Activated CD8-positive, alpha-beta memory T cell treated with anti-CD3 and anti-CD28 coated beads, Interleukin-2, amount 10 ng/mL, durations not matched to agents 7 days and 5 days (primary cell): ENCODE measurements around the gene PPP1R14C. TPM values are rescaled to one million over a fixed set of nuclear protein-coding genes. Genes with fewer than 3 reads are reported as not detected.
"Not testable (repeated sequence)": the region's sequence is repeated elsewhere in the genome, so short reads cannot be mapped to it uniquely, and the experiment has no call there.

Experiments
- ATAC-seq: fragments of 150-1000 bp; cut with Tn5 transposase; one replicate; pipeline ENCODE4 v1.10.0; 2021; ENCODE audit warnings: moderate library complexity
- CTCF ChIA-PET: fragments of 350-600 bp; sonication (Branson Sonifier 250); formaldehyde crosslinking; loops from one replicate; lab custom pipeline; 2021; ENCODE audit warnings: antibody characterized with exemption; lab: Charles Lee
- DNase-seq: peaks from one replicate; pipeline ENCODE4 v3.0.0-alpha.2; 2020
- H3K27ac Mint-ChIP-seq: one replicate; pipeline ENCODE4 v1.8.0; 2021; ENCODE audit warnings: mild to moderate bottlenecking, mixed read lengths
- H3K27me3 Mint-ChIP-seq: one replicate; pipeline ENCODE4 v1.8.0; 2021; ENCODE audit warnings: mixed read lengths
- H3K36me3 Mint-ChIP-seq: one replicate; pipeline ENCODE4 v1.8.0; 2021; ENCODE audit warnings: mild to moderate bottlenecking, mixed read lengths
- H3K4me1 Mint-ChIP-seq: one replicate; pipeline ENCODE4 v1.8.0; 2021; ENCODE audit warnings: mixed read lengths
- H3K4me3 Mint-ChIP-seq: one replicate; pipeline ENCODE4 v1.8.0; 2021; ENCODE audit warnings: mild to moderate bottlenecking, moderate library complexity, mixed read lengths
- H3K9me3 Mint-ChIP-seq: one replicate; pipeline ENCODE4 v1.8.0; 2022; ENCODE audit warnings: low read depth, mixed read lengths
- total RNA-seq, 2 experiments: library from RNA; stranded (reverse); gene quantifications; one replicate each; pipeline ENCODE4 v1.2.3, GENCODE V29; 2021

The PPP1R14C gene
- total RNA-seq, 2 experiments from 2014 or later = 0.09 TPM; not detected in 1

- not testable (repeated sequence) for H3K27ac Mint-ChIP-seq, ATAC-seq, H3K4me3 Mint-ChIP-seq, H3K4me1 Mint-ChIP-seq, H3K36me3 Mint-ChIP-seq, H3K9me3 Mint-ChIP-seq, DNase-seq
- CTCF ChIA-PET = interaction anchor here (2.5 kb wide), 1 partner anchor 100 kb away, joined by 11 read pairs; no protein-coding TSS in a partner anchor
- peaks cover 12% of the 10 kb centered on the region for H3K27me3 Mint-ChIP-seq
These were observed 37.1 kb downstream of the PPP1R14C start for GRCh38 chr6:150179907-150180424.

GRCh38 chr6:150180517-150180916 is 37.7 kb downstream of the PPP1R14C start:
- CTCF ChIA-PET = interaction anchor here (2.5 kb wide), 1 partner anchor 100 kb away, joined by 11 read pairs; no protein-coding TSS in a partner anchor
- H3K36me3 Mint-ChIP-seq = no peaks in the 10 kb centered on the region
- no peak for ATAC-seq

GRCh38 chr6:150182460-150183078 is 39.7 kb downstream of the PPP1R14C start:
- H3K27me3 Mint-ChIP-seq = peaks cover 19% of the 10 kb centered on the region
- no peak overlapping the region for H3K27ac Mint-ChIP-seq
- CTCF ChIA-PET = no interaction called here
- DNase-seq = no peak
- H3K9me3 Mint-ChIP-seq = no peaks in the 10 kb centered on the region
- ATAC-seq = no peak
- H3K4me3 Mint-ChIP-seq = no peak overlapping the region
- peaks cover 6% of the 10 kb centered on the region for H3K4me1 Mint-ChIP-seq
- no peaks in the 10 kb centered on the region for H3K36me3 Mint-ChIP-seq

More at GRCh38 chr6:150180517-150180916, 37.7 kb downstream of the PPP1R14C start:
- H3K27ac Mint-ChIP-seq = no peak overlapping the region
- no peaks in the 10 kb centered on the region for H3K9me3 Mint-ChIP-seq
- no peak overlapping the region for H3K4me3 Mint-ChIP-seq
- H3K4me1 Mint-ChIP-seq = peaks cover 6% of the 10 kb centered on the region
- no peak for DNase-seq
- H3K27me3 Mint-ChIP-seq = peaks cover 12% of the 10 kb centered on the region

GRCh38 chr6:150183105-150183504 is 40.3 kb downstream of the PPP1R14C start:
- Mint-ChIP-seq H3K27ac (no peak overlapping the region), H3K27me3 (peaks cover 21% of the 10 kb centered on the region), H3K36me3 (no peaks in the 10 kb centered on the region), H3K4me3 (no peak overlapping the region), H3K4me1 (peaks cover 6% of the 10 kb centered on the region), H3K9me3 (no peaks in the 10 kb centered on the region)
- no peak for ATAC-seq
- CTCF ChIA-PET = no interaction called here
- no peak for DNase-seq

GRCh38 chr6:150183966-150184365 is 41.1 kb downstream of the PPP1R14C start:
- Mint-ChIP-seq H3K36me3 (no peaks in the 10 kb centered on the region), H3K4me3 (no peak overlapping the region), H3K4me1 (peaks cover 6% of the 10 kb centered on the region), H3K27me3 (peaks cover 21% of the 10 kb centered on the region), H3K27ac (no peak overlapping the region), H3K9me3 (no peaks in the 10 kb centered on the region)
- CTCF ChIA-PET = no interaction called here
- DNase-seq (no peak), ATAC-seq (no peak)

GRCh38 chr6:150184850-150185731 is 42.2 kb downstream of the PPP1R14C start:
- no peak for DNase-seq
- Mint-ChIP-seq H3K27me3 (peaks cover 27% of the 10 kb centered on the region), H3K9me3 (no peaks in the 10 kb centered on the region), H3K36me3 (no peaks in the 10 kb centered on the region), H3K27ac (no peak overlapping the region), H3K4me3 (no peak overlapping the region), H3K4me1 (peaks cover 6% of the 10 kb centered on the region)
- CTCF ChIA-PET = interaction anchor here (0.7 kb wide), 1 partner anchor 83 kb away, joined by 3 read pairs; no protein-coding TSS in a partner anchor
- ATAC-seq = no peak

GRCh38 chr6:150185732-150186117 is 42.9 kb downstream of the PPP1R14C start:
- no peak overlapping the region for H3K4me3 Mint-ChIP-seq
- H3K36me3 Mint-ChIP-seq = no peaks in the 10 kb centered on the region
- peaks cover 28% of the 10 kb centered on the region for H3K27me3 Mint-ChIP-seq
- no peak overlapping the region for H3K27ac Mint-ChIP-seq
- ATAC-seq = no peak
- no peaks in the 10 kb centered on the region for H3K9me3 Mint-ChIP-seq
- no peak for DNase-seq
- CTCF ChIA-PET = interaction anchor here (0.7 kb wide), 1 partner anchor 83 kb away, joined by 3 read pairs; no protein-coding TSS in a partner anchor
- peaks cover 1% of the 10 kb centered on the region for H3K4me1 Mint-ChIP-seq

- Mint-ChIP-seq H3K4me1 (no peaks in the 10 kb centered on the region), H3K9me3 (no peaks in the 10 kb centered on the region), H3K27ac (no peak overlapping the region), H3K4me3 (no peak overlapping the region), H3K36me3 (no peaks in the 10 kb centered on the region), H3K27me3 (peaks cover 28% of the 10 kb centered on the region)
- CTCF ChIA-PET = no interaction called here
- no peak for ATAC-seq
- DNase-seq = no peak
These were observed 43.5 kb downstream of the PPP1R14C start for GRCh38 chr6:150186129-150186898.

- CTCF ChIA-PET, H3K9me3 Mint-ChIP-seq, H3K27ac Mint-ChIP-seq, H3K36me3 Mint-ChIP-seq, DNase-seq, ATAC-seq, H3K4me3 Mint-ChIP-seq, H3K4me1 Mint-ChIP-seq: not testable (repeated sequence)
- peaks cover 33% of the 10 kb centered on the region for H3K27me3 Mint-ChIP-seq
These were observed 44.6 kb downstream of the PPP1R14C start for GRCh38 chr6:150187433-150187832.

GRCh38 chr6:150189122-150189521 is 46.3 kb downstream of the PPP1R14C start:
- DNase-seq = no peak
- H3K27me3 Mint-ChIP-seq = peaks cover 36% of the 10 kb centered on the region
- no peak overlapping the region for H3K4me3 Mint-ChIP-seq
- no peaks in the 10 kb centered on the region for H3K9me3 Mint-ChIP-seq
- no peak for ATAC-seq
- CTCF ChIA-PET = no interaction called here
- H3K4me1 Mint-ChIP-seq = no peaks in the 10 kb centered on the region
- H3K36me3 Mint-ChIP-seq = no peaks in the 10 kb centered on the region
- H3K27ac Mint-ChIP-seq = no peak overlapping the region

- DNase-seq = no peak
- Mint-ChIP-seq H3K27me3 (peaks cover 43% of the 10 kb centered on the region), H3K36me3 (no peaks in the 10 kb centered on the region), H3K4me3 (no peak overlapping the region), H3K9me3 (no peaks in the 10 kb centered on the region), H3K4me1 (no peaks in the 10 kb centered on the region), H3K27ac (no peak overlapping the region)
- CTCF ChIA-PET = no interaction called here
- no peak for ATAC-seq
These were observed 49.0 kb downstream of the PPP1R14C start for GRCh38 chr6:150191809-150192208.

GRCh38 chr6:150194195-150194594 is 51.4 kb downstream of the PPP1R14C start:
- Mint-ChIP-seq H3K36me3 (no peaks in the 10 kb centered on the region), H3K4me1 (no peaks in the 10 kb centered on the region), H3K9me3 (no peaks in the 10 kb centered on the region), H3K4me3 (no peak overlapping the region), H3K27ac (no peak overlapping the region), H3K27me3 (peaks cover 35% of the 10 kb centered on the region)
- no peak for DNase-seq
- CTCF ChIA-PET = no interaction called here
- ATAC-seq = no peak

- DNase-seq (no peak), ATAC-seq (no peak)
- Mint-ChIP-seq H3K9me3 (no peaks in the 10 kb centered on the region), H3K4me3 (no peak overlapping the region), H3K27me3 (peaks cover 30% of the 10 kb centered on the region), H3K36me3 (no peaks in the 10 kb centered on the region), H3K27ac (no peak overlapping the region), H3K4me1 (no peaks in the 10 kb centered on the region)
- CTCF ChIA-PET = no interaction called here
These were observed 53.2 kb downstream of the PPP1R14C start for GRCh38 chr6:150195996-150196417.
